Renal pelvis (tissue), 4 donors: ENCODE results near the gene GALNT16. TPM values are rescaled to one million over a fixed set of nuclear protein-coding genes. Genes with fewer than 3 reads are reported as not detected.

Experiments used
- DNase-seq: peaks from one replicate; pipeline ENCODE4 v3.0.0-alpha.2; 2013
- polyA plus RNA-seq, 3 donors: library from polyadenylated mRNA; unstranded; fragments of 120-200 nt; gene quantifications; one replicate each; pipeline ENCODE4 v1.2.1, GENCODE V29; 2013; ENCODE audit not compliant: insufficient read length in 3 of 3

Gene GALNT16
- polyA plus RNA-seq, 3 donors, result 4.6 to 5.1 (median 5.1) TPM

GRCh38 chr14:69317102-69317755, 57.3 kb downstream of the GALNT16 start:
- DNase-seq, result no peak

- no peak for DNase-seq
Observed at GRCh38 chr14:69317780-69318179, 57.8 kb downstream of the GALNT16 start.

- DNase-seq, result no peak
Observed at GRCh38 chr14:69318241-69318640, 58.3 kb downstream of the GALNT16 start.

- DNase-seq, result no peak
Observed at GRCh38 chr14:69318901-69319475, 59.0 kb downstream of the GALNT16 start.

- no peak for DNase-seq
Observed at GRCh38 chr14:69319911-69320310, 60.0 kb downstream of the GALNT16 start.

GRCh38 chr14:69320581-69321365, 60.8 kb downstream of the GALNT16 start:
- DNase-seq, result no peak

GRCh38 chr14:69321601-69322330, 61.8 kb downstream of the GALNT16 start:
- DNase-seq, result no peak

- DNase-seq, result no peak
Observed at GRCh38 chr14:69323266-69323998, 63.5 kb downstream of the GALNT16 start.

- no peak for DNase-seq
Observed at GRCh38 chr14:69323999-69324282, 64.0 kb downstream of the GALNT16 start.

- no peak for DNase-seq
Observed at GRCh38 chr14:69324341-69324931, 64.5 kb downstream of the GALNT16 start.

- no peak for DNase-seq
Observed at GRCh38 chr14:69325086-69325485, 65.1 kb downstream of the GALNT16 start.

GRCh38 chr14:69325646-69326265, 65.8 kb downstream of the GALNT16 start:
- DNase-seq, result no peak

- no peak for DNase-seq
Observed at GRCh38 chr14:69326611-69327010, 66.7 kb downstream of the GALNT16 start.

- no peak for DNase-seq
Observed at GRCh38 chr14:69327507-69327906, 67.5 kb downstream of the GALNT16 start.

- no peak for DNase-seq
Observed at GRCh38 chr14:69328317-69328716, 68.4 kb downstream of the GALNT16 start.

- DNase-seq, result no peak
Observed at GRCh38 chr14:69328765-69329164, 68.8 kb downstream of the GALNT16 start.

GRCh38 chr14:69331206-69331605, 71.2 kb downstream of the GALNT16 start:
- no peak for DNase-seq

GRCh38 chr14:69332782-69333395, 72.9 kb downstream of the GALNT16 start:
- DNase-seq, result no peak

GRCh38 chr14:69333791-69334337, 73.9 kb downstream of the GALNT16 start:
- DNase-seq, result no peak

GRCh38 chr14:69334576-69334975, 74.6 kb downstream of the GALNT16 start:
- no peak for DNase-seq
